Left cardiac atrium (tissue), 2 donors: Measurements from ENCODE around the gene TXNDC11. TPM values are rescaled to one million over a fixed set of nuclear protein-coding genes. Genes with fewer than 3 reads are reported as not detected.

Experiments used
- total RNA-seq, 2 donors: library from RNA; stranded (reverse); fragmentation: NEBNext Ultra II Directional; extraction: Animal tissue kit (Norgen Biotek cat#: 25700); gene quantifications; one replicate each; pipeline ENCODE4 v1.2.1, GENCODE V29; 2021
- donor health status: DM: no; HTN: yes; CAD: no; lungs with severe emphysema.
- donor health status: DM: yes; HTN: yes; CAD: no.

The TXNDC11 gene
- total RNA-seq, 2 donors from 2014 or later = 21.8 to 30.4 TPM

Other genes with a start within 250 kb of the TXNDC11 start
- gene LITAF, start 155.9 kb downstream of the TXNDC11 start, total RNA-seq = 10 to 100 TPM; 76.3 to 86.0 TPM
- 10 to 100 TPM; 27.5 to 33.7 TPM for gene SNN, start 74.4 kb downstream of the TXNDC11 start, total RNA-seq
- 10 to 100 TPM; 24.0 to 28.2 TPM for gene ZC3H7A, start 54.4 kb upstream of the TXNDC11 start, total RNA-seq
- 100 to 1,000 TPM in 1 of 2 donors, 10 to 100 TPM in 1; 98.4 to 113 TPM for gene RSL1D1, start 108.7 kb upstream of the TXNDC11 start, total RNA-seq
- 100 to 1,000 TPM in 1 of 2 donors, 10 to 100 TPM in 1; 87.5 to 111 TPM for gene GSPT1, start 173.1 kb upstream of the TXNDC11 start, total RNA-seq
- 1 to 10 TPM; 2.1 to 2.4 TPM for gene NPIPB2, start 199.2 kb upstream of the TXNDC11 start, total RNA-seq
- not detected for gene TNFRSF17, start 222.4 kb upstream of the TXNDC11 start, total RNA-seq
- gene SNX29, start 233.9 kb upstream of the TXNDC11 start, total RNA-seq = 10 to 100 TPM; 18.0 to 18.8 TPM